ENCODE results near the gene SAXO2.
"Not testable (repeated sequence)": the region's sequence is repeated elsewhere in the genome, so short reads cannot be mapped to it uniquely, and the experiment has no call there.

The SAXO2 gene

GRCh38 chr15:82294061-82294690 lies 31.6 kb downstream of the SAXO2 start:
- Histone ChIP-seq H4K20me1 (no peaks in the 10 kb centered on the region), H3K27ac (no peak overlapping the region), H3K4me3 (no peak overlapping the region), H3K36me3 (no peaks in the 10 kb centered on the region), H3K9ac (no peak overlapping the region), H3K4me2 (no peak overlapping the region), H3K4me1 (no peaks in the 10 kb centered on the region), H3K9me3 (peaks cover 2% of the 10 kb centered on the region; the same call in 1 of the 2 replicates), H3K27me3 (0 out of 2 replicates have a peak, but pooled peaks cover 5% of the 10 kb centered on the region)
- no peak for TF ChIP-seq Cebpa-rat (IDR thresholded peaks at IDR 0.05)

- Histone ChIP-seq H3K36me3 (no peaks in the 10 kb centered on the region), H3K4me1 (no peaks in the 10 kb centered on the region), H3K4me2 (no peak overlapping the region), H3K27me3 (0 out of 2 replicates have a peak, but pooled peaks cover 5% of the 10 kb centered on the region), H4K20me1 (no peaks in the 10 kb centered on the region), H3K9ac (no peak overlapping the region), H3K4me3 (no peak overlapping the region), H3K9me3 (no peaks in the 10 kb centered on the region), H3K27ac (no peak overlapping the region)
- no peak for TF ChIP-seq Cebpa-rat (IDR thresholded peaks at IDR 0.05)
Measured at GRCh38 chr15:82297546-82297945, 34.9 kb downstream of the SAXO2 start.

GRCh38 chr15:82298032-82298431 lies 35.4 kb downstream of the SAXO2 start:
- Histone ChIP-seq H3K4me1 (no peaks in the 10 kb centered on the region), H3K9me3 (no peaks in the 10 kb centered on the region), H4K20me1 (no peaks in the 10 kb centered on the region), H3K36me3 (no peaks in the 10 kb centered on the region), H3K4me3 (no peak overlapping the region), H3K27me3 (0 out of 2 replicates have a peak, but pooled peaks cover 5% of the 10 kb centered on the region), H3K4me2 (no peak overlapping the region), H3K27ac (no peak overlapping the region), H3K9ac (no peak overlapping the region)
- TF ChIP-seq Cebpa-rat (IDR thresholded peaks at IDR 0.05) = no peak

GRCh38 chr15:82298520-82298919 lies 35.9 kb downstream of the SAXO2 start:
- no peak for TF ChIP-seq Cebpa-rat (IDR thresholded peaks at IDR 0.05)
- no peaks in the 10 kb centered on the region for H3K36me3 ChIP-seq
- no peak overlapping the region for H3K4me3 ChIP-seq
- no peaks in the 10 kb centered on the region for H4K20me1 ChIP-seq
- H3K9ac ChIP-seq = no peak overlapping the region
- no peaks in the 10 kb centered on the region for H3K4me1 ChIP-seq
- H3K9me3 ChIP-seq = no peaks in the 10 kb centered on the region
- H3K4me2 ChIP-seq = no peak overlapping the region
- H3K27me3 ChIP-seq = 0 out of 2 replicates have a peak, but pooled peaks cover 5% of the 10 kb centered on the region
- no peak overlapping the region for H3K27ac ChIP-seq

GRCh38 chr15:82299511-82299914 lies 36.9 kb downstream of the SAXO2 start:
- not testable (repeated sequence) for H3K27me3 ChIP-seq, H3K27ac ChIP-seq, H3K9ac ChIP-seq, H3K9me3 ChIP-seq, H3K36me3 ChIP-seq, H3K4me2 ChIP-seq, H3K4me3 ChIP-seq, H4K20me1 ChIP-seq, H3K4me1 ChIP-seq

GRCh38 chr15:82300326-82300725 lies 37.7 kb downstream of the SAXO2 start:
- not testable (repeated sequence) for H3K9me3 ChIP-seq, H3K4me1 ChIP-seq, H3K27me3 ChIP-seq, H3K27ac ChIP-seq, H3K4me3 ChIP-seq, H3K36me3 ChIP-seq, H3K4me2 ChIP-seq, H3K9ac ChIP-seq, H4K20me1 ChIP-seq

GRCh38 chr15:82300883-82301282 lies 38.3 kb downstream of the SAXO2 start:
- no peak overlapping the region for H3K4me3 ChIP-seq
- H3K9ac ChIP-seq = no peak overlapping the region
- no peaks in the 10 kb centered on the region for H3K4me1 ChIP-seq
- H3K9me3 ChIP-seq = no peaks in the 10 kb centered on the region
- no peaks in the 10 kb centered on the region for H3K36me3 ChIP-seq
- no peak overlapping the region for H3K27ac ChIP-seq
- H4K20me1 ChIP-seq = no peaks in the 10 kb centered on the region
- H3K4me2 ChIP-seq = no peak overlapping the region
- H3K27me3 ChIP-seq = 0 out of 2 replicates have a peak, but pooled peaks cover 5% of the 10 kb centered on the region
- no peak for TF ChIP-seq Cebpa-rat (IDR thresholded peaks at IDR 0.05)

GRCh38 chr15:82301296-82302016 lies 38.8 kb downstream of the SAXO2 start:
- Histone ChIP-seq H4K20me1 (no peaks in the 10 kb centered on the region), H3K27ac (no peak overlapping the region), H3K27me3 (0 out of 2 replicates have a peak, but pooled peaks cover 5% of the 10 kb centered on the region), H3K9me3 (no peaks in the 10 kb centered on the region), H3K36me3 (no peaks in the 10 kb centered on the region), H3K4me3 (no peak overlapping the region), H3K4me2 (no peak overlapping the region), H3K4me1 (no peaks in the 10 kb centered on the region), H3K9ac (no peak overlapping the region)
- TF ChIP-seq Cebpa-rat (IDR thresholded peaks at IDR 0.05) = no peak

GRCh38 chr15:82303956-82304777 lies 41.5 kb downstream of the SAXO2 start:
- Histone ChIP-seq H3K9me3 (no peaks in the 10 kb centered on the region), H3K9ac (no peak overlapping the region)

GRCh38 chr15:82304778-82305090 lies 42.1 kb downstream of the SAXO2 start:
- Histone ChIP-seq H3K36me3 (no peaks in the 10 kb centered on the region), H3K27ac (no peak overlapping the region)

More at GRCh38 chr15:82303956-82304777, 41.5 kb downstream of the SAXO2 start:
- Histone ChIP-seq H3K36me3 (no peaks in the 10 kb centered on the region), H3K27ac (no peak overlapping the region), H4K20me1 (no peaks in the 10 kb centered on the region), H3K4me3 (no peak overlapping the region), H3K27me3 (no peaks in the 10 kb centered on the region), H3K4me2 (no peak overlapping the region), H3K4me1 (no peaks in the 10 kb centered on the region)
- no peak for TF ChIP-seq Cebpa-rat (IDR thresholded peaks at IDR 0.05)

More at GRCh38 chr15:82304778-82305090, 42.1 kb downstream of the SAXO2 start:
- Histone ChIP-seq H3K4me2 (no peak overlapping the region), H3K9me3 (no peaks in the 10 kb centered on the region), H3K4me3 (no peak overlapping the region), H3K9ac (no peak overlapping the region), H3K4me1 (no peaks in the 10 kb centered on the region), H3K27me3 (no peaks in the 10 kb centered on the region), H4K20me1 (no peaks in the 10 kb centered on the region)
- no peak for TF ChIP-seq Cebpa-rat (IDR thresholded peaks at IDR 0.05)

All from BLaER1 (cell line).